K562 (cell line): ENCODE data around the gene C3. TPM values are rescaled to one million over a fixed set of nuclear protein-coding genes. Genes with fewer than 3 reads are reported as not detected.

ENCODE experiments used
- microRNA-seq: library from miRNA; unstranded; fragments of <30 nt; microRNA quantifications from one replicate; pipeline ENCODE4, GENCODE V29; 2018; ENCODE audit warnings: borderline microRNAs expressed
- polyA plus RNA-seq, 8 experiments: library from polyadenylated mRNA; depleted of rRNA in 4 of 8; stranded (reverse) in 5 of 8; unstranded in 3 of 8; fragments of >200 nt; fragmentation: Nextera tagmentation in 2 of 8; fragmentation: Illumina TruSeq in 1 of 8; extraction: Ambion mirVana in 2 of 8; extraction: Trizol in 1 of 8; gene quantifications; 2 replicates each; pipeline versions ENCODE4 v1.2.1 to v1.2.3, GENCODE V29; 2011 to 2014; ENCODE audit warnings: inconsistent platforms in 1 of 8, missing spikeins in 1 of 8
- total RNA-seq, 7 experiments: library from RNA; depleted of rRNA in 6 of 7; stranded (reverse); fragments of >200 nt in 6 of 7; fragmentation: Illumina TruSeq in 2 of 7; extraction: Trizol in 2 of 7; gene quantifications; 2 replicates each; pipeline versions ENCODE4 v1.2.1 to v1.2.3, GENCODE V29; 2011 to 2021; ENCODE audit warnings: low replicate concordance in 1 of 7
- TF ChIP-seq, protein P1 (sequence below): fragments of 250-450 bp; sonication (Bioruptor Pico); IDR thresholded peaks from 2 replicates; pipeline ENCODE4 v1.8.0; 2021; ENCODE audit warnings: moderate library complexity, mild to moderate bottlenecking, inconsistent platforms

Gene C3
- total and polyA plus RNA-seq, 9 of the 15 experiments (the other 6 are each of a cell fraction or from before 2014, with no cell fraction given) = 0.59 to 10.6 (median 2.2) TPM

DNA sequence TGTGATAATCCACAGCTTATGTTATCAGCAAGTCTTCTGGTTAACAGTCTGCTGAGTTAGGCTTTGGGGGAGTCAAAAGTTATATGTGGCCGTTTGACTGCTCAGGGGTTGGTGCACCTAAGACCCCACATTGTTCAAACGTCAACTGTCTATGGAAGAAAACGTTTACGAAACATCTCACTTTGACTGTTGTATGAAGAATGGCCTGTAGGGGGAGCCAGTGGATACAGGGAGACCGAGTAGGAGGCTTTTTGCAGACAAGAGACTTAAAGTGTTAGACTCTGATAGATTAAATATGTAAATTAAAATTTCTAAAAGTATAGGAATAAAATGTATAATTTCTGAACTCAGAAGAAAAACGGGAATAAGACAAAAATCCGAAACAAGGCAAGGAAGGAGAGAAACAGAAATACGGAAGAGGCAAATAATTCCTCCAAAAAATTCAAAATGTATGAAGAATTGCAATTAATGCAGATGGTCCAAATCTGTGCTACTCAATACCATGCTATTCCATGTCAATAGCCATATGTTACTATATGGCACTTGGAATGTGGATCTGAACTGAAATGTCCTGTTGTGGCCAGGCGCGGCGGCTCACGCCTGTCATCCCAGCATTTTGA is 88.3 kb downstream of the C3 start (continued):
- TF ChIP-seq, protein P1, sequence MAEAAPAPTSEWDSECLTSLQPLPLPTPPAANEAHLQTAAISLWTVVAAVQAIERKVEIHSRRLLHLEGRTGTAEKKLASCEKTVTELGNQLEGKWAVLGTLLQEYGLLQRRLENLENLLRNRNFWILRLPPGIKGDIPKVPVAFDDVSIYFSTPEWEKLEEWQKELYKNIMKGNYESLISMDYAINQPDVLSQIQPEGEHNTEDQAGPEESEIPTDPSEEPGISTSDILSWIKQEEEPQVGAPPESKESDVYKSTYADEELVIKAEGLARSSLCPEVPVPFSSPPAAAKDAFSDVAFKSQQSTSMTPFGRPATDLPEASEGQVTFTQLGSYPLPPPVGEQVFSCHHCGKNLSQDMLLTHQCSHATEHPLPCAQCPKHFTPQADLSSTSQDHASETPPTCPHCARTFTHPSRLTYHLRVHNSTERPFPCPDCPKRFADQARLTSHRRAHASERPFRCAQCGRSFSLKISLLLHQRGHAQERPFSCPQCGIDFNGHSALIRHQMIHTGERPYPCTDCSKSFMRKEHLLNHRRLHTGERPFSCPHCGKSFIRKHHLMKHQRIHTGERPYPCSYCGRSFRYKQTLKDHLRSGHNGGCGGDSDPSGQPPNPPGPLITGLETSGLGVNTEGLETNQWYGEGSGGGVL = no peak

Small RNA genes lying within 50 kb of the gene (microRNA-seq; reads per million reads assigned to microRNA genes)
- 0.27 reads per million for gene MIR6791

Other genes starting within 250 kb of the C3 start
Only the 7 nearest of the 10 such genes appear.
- not detected in 2 replicates for gene CD70, start 129.5 kb downstream of the C3 start, total RNA-seq (2014; rRNA removed)
- not detected in 2 replicates for gene CD70, start 129.5 kb downstream of the C3 start, total RNA-seq (2014; rRNA removed; fragmentation: Illumina TruSeq; extraction: Trizol)
- 0.33 and 0.64 TPM in 2 replicates for gene CD70, start 129.5 kb downstream of the C3 start, total RNA-seq (2015; rRNA removed; fragmentation: Illumina TruSeq; extraction: Trizol)
- 0.58 and 1.5 TPM in 2 replicates for gene CD70, start 129.5 kb downstream of the C3 start, total RNA-seq (2021)
- gene CD70, start 129.5 kb downstream of the C3 start, polyA plus RNA-seq (2011; rRNA removed) = 0.33 and 1.6 TPM in 2 replicates
- gene CD70, start 129.5 kb downstream of the C3 start, polyA plus RNA-seq (2014; fragmentation: Illumina TruSeq; extraction: Trizol) = 0.64 TPM in 1 of 2 replicates, not detected in the other
- gene CD70, start 129.5 kb downstream of the C3 start, polyA plus RNA-seq (2014; fragmentation: Nextera tagmentation; extraction: Ambion mirVana) = under 1 TPM in 1 of 2 experiments, not detected in 1; 0.06 TPM
- gene CD70, start 129.5 kb downstream of the C3 start, polyA plus RNA-seq (2014; rRNA removed) = 0.32 and 0.42 TPM in 2 replicates
- 0.08 TPM in 1 of 2 replicates, not detected in the other for gene TNFSF14, start 50.5 kb downstream of the C3 start, total RNA-seq (2014; rRNA removed)
- gene TNFSF14, start 50.5 kb downstream of the C3 start, total RNA-seq (2014; rRNA removed; fragmentation: Illumina TruSeq; extraction: Trizol) = 0.04 and 0.06 TPM in 2 replicates
- gene TNFSF14, start 50.5 kb downstream of the C3 start, total RNA-seq (2015; rRNA removed; fragmentation: Illumina TruSeq; extraction: Trizol) = 0.04 and 0.07 TPM in 2 replicates
- gene TNFSF14, start 50.5 kb downstream of the C3 start, total RNA-seq (2021) = 0.20 and 0.42 TPM in 2 replicates
- gene TNFSF14, start 50.5 kb downstream of the C3 start, polyA plus RNA-seq (2011; rRNA removed) = 0.32 and 0.38 TPM in 2 replicates
- 0.12 and 0.15 TPM in 2 replicates for gene TNFSF14, start 50.5 kb downstream of the C3 start, polyA plus RNA-seq (2014; fragmentation: Illumina TruSeq; extraction: Trizol)
- gene TNFSF14, start 50.5 kb downstream of the C3 start, polyA plus RNA-seq (2014; fragmentation: Nextera tagmentation; extraction: Ambion mirVana) = under 1 TPM; 0.01 to 0.04 TPM
- not detected in 2 replicates for gene TNFSF14, start 50.5 kb downstream of the C3 start, polyA plus RNA-seq (2014; rRNA removed)
- 23.8 and 33.5 TPM in 2 replicates for gene GPR108, start 16.9 kb upstream of the C3 start, total RNA-seq (2014; rRNA removed)
- gene GPR108, start 16.9 kb upstream of the C3 start, total RNA-seq (2014; rRNA removed; fragmentation: Illumina TruSeq; extraction: Trizol) = 12.3 and 16.4 TPM in 2 replicates
- 21.9 and 24.4 TPM in 2 replicates for gene GPR108, start 16.9 kb upstream of the C3 start, total RNA-seq (2015; rRNA removed; fragmentation: Illumina TruSeq; extraction: Trizol)
- gene GPR108, start 16.9 kb upstream of the C3 start, total RNA-seq (2021) = 31.1 and 33.1 TPM in 2 replicates
- gene GPR108, start 16.9 kb upstream of the C3 start, polyA plus RNA-seq (2011; rRNA removed) = 29.8 and 46.5 TPM in 2 replicates
- gene GPR108, start 16.9 kb upstream of the C3 start, polyA plus RNA-seq (2014; fragmentation: Illumina TruSeq; extraction: Trizol) = 32.3 and 33.2 TPM in 2 replicates
- 1 to 10 TPM; 2.4 to 6.1 TPM for gene GPR108, start 16.9 kb upstream of the C3 start, polyA plus RNA-seq (2014; fragmentation: Nextera tagmentation; extraction: Ambion mirVana)
- gene GPR108, start 16.9 kb upstream of the C3 start, polyA plus RNA-seq (2014; rRNA removed) = 32.9 and 36.4 TPM in 2 replicates
- gene TRIP10, start 19.0 kb upstream of the C3 start, total RNA-seq (2014; rRNA removed) = 57.4 and 61.8 TPM in 2 replicates
- 23.6 and 29.4 TPM in 2 replicates for gene TRIP10, start 19.0 kb upstream of the C3 start, total RNA-seq (2014; rRNA removed; fragmentation: Illumina TruSeq; extraction: Trizol)
- gene TRIP10, start 19.0 kb upstream of the C3 start, total RNA-seq (2015; rRNA removed; fragmentation: Illumina TruSeq; extraction: Trizol) = 34.6 and 36.1 TPM in 2 replicates
- 59.1 and 63.2 TPM in 2 replicates for gene TRIP10, start 19.0 kb upstream of the C3 start, total RNA-seq (2021)
- 29.1 and 39.3 TPM in 2 replicates for gene TRIP10, start 19.0 kb upstream of the C3 start, polyA plus RNA-seq (2011; rRNA removed)
- 56.2 and 56.7 TPM in 2 replicates for gene TRIP10, start 19.0 kb upstream of the C3 start, polyA plus RNA-seq (2014; fragmentation: Illumina TruSeq; extraction: Trizol)
- 1 to 10 TPM; 1.2 to 2.7 TPM for gene TRIP10, start 19.0 kb upstream of the C3 start, polyA plus RNA-seq (2014; fragmentation: Nextera tagmentation; extraction: Ambion mirVana)
- gene TRIP10, start 19.0 kb upstream of the C3 start, polyA plus RNA-seq (2014; rRNA removed) = 66.6 and 66.8 TPM in 2 replicates
- gene SH2D3A, start 46.8 kb upstream of the C3 start, total RNA-seq (2014; rRNA removed) = 20.0 and 25.9 TPM in 2 replicates
- 3.0 and 4.8 TPM in 2 replicates for gene SH2D3A, start 46.8 kb upstream of the C3 start, total RNA-seq (2014; rRNA removed; fragmentation: Illumina TruSeq; extraction: Trizol)
- gene SH2D3A, start 46.8 kb upstream of the C3 start, total RNA-seq (2015; rRNA removed; fragmentation: Illumina TruSeq; extraction: Trizol) = 8.6 and 8.9 TPM in 2 replicates
- gene SH2D3A, start 46.8 kb upstream of the C3 start, total RNA-seq (2021) = 19.4 and 26.3 TPM in 2 replicates
- 8.7 and 13.4 TPM in 2 replicates for gene SH2D3A, start 46.8 kb upstream of the C3 start, polyA plus RNA-seq (2011; rRNA removed)
- gene SH2D3A, start 46.8 kb upstream of the C3 start, polyA plus RNA-seq (2014; fragmentation: Illumina TruSeq; extraction: Trizol) = 9.6 and 17.7 TPM in 2 replicates
- under 1 TPM; 0.75 to 0.83 TPM for gene SH2D3A, start 46.8 kb upstream of the C3 start, polyA plus RNA-seq (2014; fragmentation: Nextera tagmentation; extraction: Ambion mirVana)
- 19.8 and 24.8 TPM in 2 replicates for gene SH2D3A, start 46.8 kb upstream of the C3 start, polyA plus RNA-seq (2014; rRNA removed)
- 13.6 and 13.7 TPM in 2 replicates for gene VAV1, start 52.1 kb upstream of the C3 start, total RNA-seq (2014; rRNA removed)
- 8.7 and 9.4 TPM in 2 replicates for gene VAV1, start 52.1 kb upstream of the C3 start, total RNA-seq (2014; rRNA removed; fragmentation: Illumina TruSeq; extraction: Trizol)
- 19.1 and 19.7 TPM in 2 replicates for gene VAV1, start 52.1 kb upstream of the C3 start, total RNA-seq (2015; rRNA removed; fragmentation: Illumina TruSeq; extraction: Trizol)
- gene VAV1, start 52.1 kb upstream of the C3 start, total RNA-seq (2021) = 17.3 and 20.1 TPM in 2 replicates
- 8.4 and 18.5 TPM in 2 replicates for gene VAV1, start 52.1 kb upstream of the C3 start, polyA plus RNA-seq (2011; rRNA removed)
- 12.4 and 13.3 TPM in 2 replicates for gene VAV1, start 52.1 kb upstream of the C3 start, polyA plus RNA-seq (2014; fragmentation: Illumina TruSeq; extraction: Trizol)
- gene VAV1, start 52.1 kb upstream of the C3 start, polyA plus RNA-seq (2014; fragmentation: Nextera tagmentation; extraction: Ambion mirVana) = 1 to 10 TPM in 1 of 2 experiments, under 1 TPM in 1; 0.46 to 1.3 TPM
- 10.9 and 11.1 TPM in 2 replicates for gene VAV1, start 52.1 kb upstream of the C3 start, polyA plus RNA-seq (2014; rRNA removed)
- 0.08 and 0.09 TPM in 2 replicates for gene ADGRE1, start 166.9 kb upstream of the C3 start, total RNA-seq (2014; rRNA removed)
- 0.22 and 0.45 TPM in 2 replicates for gene ADGRE1, start 166.9 kb upstream of the C3 start, total RNA-seq (2014; rRNA removed; fragmentation: Illumina TruSeq; extraction: Trizol)
- 0.25 and 0.26 TPM in 2 replicates for gene ADGRE1, start 166.9 kb upstream of the C3 start, total RNA-seq (2015; rRNA removed; fragmentation: Illumina TruSeq; extraction: Trizol)
- gene ADGRE1, start 166.9 kb upstream of the C3 start, total RNA-seq (2021) = 0.07 and 0.49 TPM in 2 replicates
- 0.19 and 0.25 TPM in 2 replicates for gene ADGRE1, start 166.9 kb upstream of the C3 start, polyA plus RNA-seq (2011; rRNA removed)
- gene ADGRE1, start 166.9 kb upstream of the C3 start, polyA plus RNA-seq (2014; fragmentation: Illumina TruSeq; extraction: Trizol) = 0.25 and 0.30 TPM in 2 replicates
- under 1 TPM in 1 of 2 experiments, not detected in 1; 0.28 TPM for gene ADGRE1, start 166.9 kb upstream of the C3 start, polyA plus RNA-seq (2014; fragmentation: Nextera tagmentation; extraction: Ambion mirVana)
- 0.24 and 0.31 TPM in 2 replicates for gene ADGRE1, start 166.9 kb upstream of the C3 start, polyA plus RNA-seq (2014; rRNA removed)